Activated gamma-delta T cell treated with Interleukin-2 at 50 U/mL for 16 hours (primary cell): ENCODE data around the gene CETN3.

Experiments used
- DNase-seq: peaks from one replicate; pipeline ENCODE4 v3.0.0-alpha.2; 2020

Gene CETN3

DNA sequence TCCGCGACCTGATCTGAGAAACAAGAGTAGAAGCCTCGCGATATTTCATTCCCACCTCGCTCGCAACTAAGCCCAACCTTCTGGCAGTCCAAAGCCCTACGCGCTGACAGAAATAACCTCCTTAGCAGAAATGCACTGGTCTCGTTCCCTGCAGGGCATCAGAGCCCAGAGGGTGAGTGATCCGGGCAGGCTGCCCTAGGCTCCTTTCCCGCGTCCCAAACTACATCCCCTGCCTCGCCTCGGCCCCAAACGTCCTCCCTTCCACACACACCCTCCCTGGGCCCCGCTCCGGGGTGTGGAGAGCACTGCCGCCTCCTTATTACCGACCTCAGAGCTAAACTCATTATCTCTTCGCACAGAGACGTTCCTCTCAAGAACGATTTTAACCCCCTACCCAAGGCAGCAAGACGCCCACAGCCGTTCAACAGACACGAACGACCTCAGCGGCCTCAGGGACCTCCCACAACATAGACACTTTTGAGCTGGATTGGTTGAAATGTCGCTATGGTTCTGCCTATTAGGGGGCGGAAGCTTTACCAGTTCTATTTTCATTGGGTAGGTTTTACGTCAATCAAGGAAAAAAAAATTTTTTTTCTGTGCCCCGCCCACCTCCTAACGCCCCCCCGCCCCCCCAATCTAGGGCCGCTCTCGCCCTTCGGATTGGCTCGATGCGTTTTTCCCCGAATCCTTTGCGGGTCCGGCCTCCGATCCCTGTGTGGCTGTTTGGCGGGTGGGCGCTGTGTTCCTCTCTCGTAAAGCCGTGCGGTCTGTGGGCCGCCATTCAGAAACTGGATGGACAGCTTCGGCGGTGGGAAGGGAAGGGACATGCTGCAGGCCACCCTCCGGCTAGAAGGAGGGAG is at the start of gene CETN3:
Gene CETN3, minus strand, starts transcription at position 439 of the 860 bp plus-strand sequence. Its CDS starts 95 bp downstream, at position 344.
- peak; percentile 87 for DNase-seq

GRCh38 chr5:90446961-90447360 is 37.4 kb upstream of the CETN3 start:
- DNase-seq: no peak

- DNase-seq: no peak
These were observed 31.1 kb upstream of the CETN3 start for GRCh38 chr5:90440644-90441043.

DNA sequence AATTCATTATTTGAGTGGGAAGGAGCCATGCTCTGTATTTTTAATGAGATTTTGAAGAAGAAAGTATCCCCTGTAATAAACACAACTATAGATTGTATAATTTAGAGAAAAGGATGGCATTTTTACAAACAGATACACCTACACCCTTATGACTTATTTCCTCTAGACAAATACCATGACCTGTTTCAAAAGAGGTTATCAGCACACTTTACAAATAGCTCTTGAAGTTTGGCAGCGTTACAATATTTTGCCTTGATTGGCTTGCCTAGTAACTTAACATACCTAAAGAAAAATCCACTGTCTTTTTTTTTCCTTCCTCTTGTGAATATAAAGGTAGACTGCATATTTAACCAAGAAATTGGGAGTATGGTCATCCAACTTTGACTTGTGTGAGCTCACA is 28.5 kb upstream of the CETN3 start:
- DNase-seq: no peak

- DNase-seq: no peak
These were observed 28.1 kb upstream of the CETN3 start for GRCh38 chr5:90437663-90438062.

DNA sequence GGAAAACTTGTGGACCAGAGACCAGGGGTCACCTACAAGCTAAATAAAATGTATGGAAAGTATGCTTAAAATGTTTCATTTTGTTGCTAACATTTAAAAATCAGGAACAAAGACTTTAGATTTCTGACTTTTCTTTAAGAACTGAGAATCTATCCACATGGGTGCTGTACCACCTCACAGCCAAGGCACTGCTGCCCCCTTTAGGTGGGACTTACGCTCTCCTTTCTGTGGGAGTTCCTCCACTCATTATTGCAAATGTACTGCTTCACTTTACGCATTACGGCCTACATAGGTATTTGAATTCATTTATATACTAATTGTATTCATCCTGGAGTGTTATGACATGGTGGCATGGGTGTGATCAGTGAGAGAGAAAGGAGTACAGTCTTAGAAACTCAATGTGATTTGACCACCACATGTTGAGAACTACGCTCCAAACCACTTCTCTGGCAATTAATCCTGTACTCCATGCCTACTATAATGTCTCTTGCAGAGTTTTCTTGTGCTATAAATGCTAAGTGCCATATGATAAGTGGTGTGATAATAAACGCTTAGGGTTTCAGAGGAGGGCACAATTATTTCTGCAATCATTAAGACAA is 24.7 kb upstream of the CETN3 start:
- peak; percentile 34 for DNase-seq

- no peak for DNase-seq
These were observed 14.7 kb upstream of the CETN3 start for GRCh38 chr5:90424245-90424644.

DNA sequence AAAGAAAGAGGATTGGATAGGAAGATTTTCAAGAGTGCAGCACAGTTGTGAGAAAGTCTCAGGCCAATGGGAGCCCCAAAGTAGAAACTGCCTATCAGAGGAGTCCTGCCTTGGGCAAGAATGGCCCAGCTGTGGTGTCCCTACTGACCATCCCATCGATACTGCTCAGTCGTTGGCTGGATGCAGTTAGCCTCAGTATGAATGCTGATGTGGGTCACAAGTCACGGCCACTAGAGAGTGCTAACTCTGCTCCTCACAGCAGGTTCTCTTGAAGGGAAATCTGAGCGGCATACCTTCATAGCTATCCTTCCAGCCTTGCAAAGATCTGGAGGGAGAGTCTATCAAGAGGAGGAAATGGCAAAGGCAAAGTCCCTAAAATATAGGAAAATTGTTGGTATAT is 11.6 kb upstream of the CETN3 start:
- DNase-seq: no peak

- no peak for DNase-seq
These were observed 8.7 kb upstream of the CETN3 start for GRCh38 chr5:90418214-90418613.

- DNase-seq: no peak
These were observed 714 bp upstream of the CETN3 start for GRCh38 chr5:90410178-90410762.

GRCh38 chr5:90408571-90409317 is 812 bp downstream of the CETN3 start:
- DNase-seq: no peak

GRCh38 chr5:90406466-90406865 is 3.1 kb downstream of the CETN3 start:
- no peak for DNase-seq

GRCh38 chr5:90402521-90403255 is 6.9 kb downstream of the CETN3 start:
- DNase-seq: no peak

DNA sequence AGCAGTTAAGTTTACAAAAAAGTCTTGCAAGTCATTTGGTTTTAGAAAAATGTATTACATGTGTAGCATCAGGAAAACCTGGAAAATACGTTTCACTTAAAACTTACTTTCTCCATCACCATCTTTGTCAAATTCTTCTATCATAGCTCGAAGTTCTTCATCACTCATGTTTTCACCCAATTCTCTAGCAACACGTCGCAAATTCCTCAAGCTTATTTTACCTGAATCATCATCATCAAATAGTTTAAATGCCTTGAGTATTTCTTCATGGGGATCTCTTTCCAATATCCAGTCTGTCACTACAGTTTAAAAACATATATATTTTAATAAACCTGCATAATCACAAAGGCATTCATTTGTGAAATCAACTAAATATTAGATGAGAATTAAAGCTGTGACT is 10.3 kb downstream of the CETN3 start:
- DNase-seq: no peak

GRCh38 chr5:90398726-90399125 is 10.8 kb downstream of the CETN3 start:
- no peak for DNase-seq

- DNase-seq: no peak
These were observed 14.6 kb downstream of the CETN3 start for GRCh38 chr5:90395005-90395404.

DNA sequence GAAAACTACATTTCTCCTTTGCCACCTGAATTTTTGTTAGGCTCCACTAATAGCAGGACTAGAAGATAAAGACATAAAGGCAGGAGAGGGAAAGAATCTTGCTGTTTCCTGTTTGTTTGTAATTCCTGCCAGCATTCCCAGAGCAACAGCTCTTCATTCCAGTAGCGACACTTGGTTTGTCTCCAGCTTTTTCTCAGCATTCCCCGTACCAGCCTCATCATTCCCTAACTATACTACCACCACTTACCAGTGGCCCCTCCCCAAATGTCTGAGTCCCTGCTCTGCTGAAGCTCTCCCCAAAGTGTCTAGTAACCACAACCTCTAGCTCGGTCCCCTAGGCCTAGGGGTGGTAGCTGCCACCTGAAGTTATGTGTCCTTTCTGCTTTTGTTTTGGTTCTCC is 18.6 kb downstream of the CETN3 start:
- no peak for DNase-seq

GRCh38 chr5:90390326-90390725 is 19.2 kb downstream of the CETN3 start:
- no peak for DNase-seq

DNA sequence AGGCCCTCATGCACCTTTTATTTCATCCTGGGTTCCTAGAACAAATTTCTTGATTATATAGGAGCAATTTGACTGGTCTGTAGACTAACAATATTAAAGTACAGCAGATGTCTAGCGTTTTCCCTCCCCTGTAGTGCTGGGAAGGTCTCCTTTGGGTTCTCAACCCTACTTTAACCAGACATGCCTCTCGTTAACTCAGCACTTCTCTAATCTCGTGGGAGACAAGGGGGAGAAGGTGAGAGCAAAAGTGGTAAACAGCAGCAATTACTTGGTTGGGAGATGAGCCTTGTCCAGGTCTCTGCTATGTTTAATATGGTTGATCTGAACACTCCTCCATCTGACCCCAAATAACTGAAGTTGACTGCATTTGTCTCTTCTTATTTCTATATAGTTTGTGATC is 22.0 kb downstream of the CETN3 start:
- no peak for DNase-seq

DNA sequence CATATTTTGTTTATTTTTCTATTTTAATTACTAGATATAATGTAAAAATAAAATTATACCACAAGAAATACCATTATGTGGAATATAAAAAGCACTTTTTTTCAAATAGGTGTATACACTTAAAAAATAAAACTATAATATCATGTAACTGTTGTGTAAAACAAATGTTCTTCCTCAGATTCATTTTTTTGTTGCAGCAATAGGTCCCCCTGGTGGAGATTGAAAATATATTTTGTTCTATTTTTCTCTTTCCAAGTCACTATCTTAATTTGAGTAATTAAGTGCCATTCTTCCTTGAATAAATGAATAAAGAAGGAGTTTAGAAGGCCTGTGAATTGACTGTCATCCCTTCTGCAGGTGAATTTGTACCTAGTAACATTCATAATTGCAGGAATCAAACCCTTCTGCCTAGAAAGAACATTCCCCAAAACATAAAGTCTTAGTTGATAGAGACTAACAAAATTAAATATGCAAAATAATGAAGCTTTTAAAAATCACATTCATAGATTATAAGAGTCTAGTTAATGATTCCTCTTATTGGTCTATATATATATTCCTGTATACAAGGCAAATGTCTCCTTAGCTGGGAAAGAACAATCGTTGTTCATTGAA is 23.4 kb downstream of the CETN3 start:
- no peak for DNase-seq

DNA sequence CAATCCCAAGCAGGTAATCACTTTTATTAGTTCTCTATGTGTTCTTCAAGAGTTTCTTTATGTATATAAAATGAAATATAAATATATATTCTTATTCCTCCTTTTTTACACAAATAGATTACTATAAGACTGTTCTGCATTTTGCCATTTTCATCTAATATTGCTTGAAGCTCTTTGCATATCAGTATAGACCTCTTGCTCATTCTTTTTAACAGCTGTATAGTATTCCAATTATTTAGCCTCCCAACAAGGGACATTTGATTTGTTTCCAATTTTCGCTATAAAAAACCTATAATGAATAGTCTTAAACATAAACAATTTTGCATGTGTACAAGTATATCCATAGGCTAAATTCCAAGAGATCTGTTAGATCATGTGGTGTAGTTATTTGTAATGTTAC is 25.2 kb downstream of the CETN3 start:
- no peak for DNase-seq

- DNase-seq: no peak
These were observed 25.7 kb downstream of the CETN3 start for GRCh38 chr5:90383903-90384302.
